A549 (cell line): ENCODE measurements around the gene ACSF3. TPM values are rescaled to one million over a fixed set of nuclear protein-coding genes. Genes with fewer than 3 reads are reported as not detected.

Source experiments
- ATAC-seq, 2 experiments: fragments of 200-7000 bp in 1 of 2; fragments of >200 bp in 1 of 2; cut with Nextera tagmentation in 1 of 2; cut with Tn5 transposase in 1 of 2; 3 replicates each; pipeline versions ENCODE4 v1.8.0 to v1.9.1; 2018 to 2020; ENCODE audit warnings: mild to moderate bottlenecking in 1 of 2, moderate library complexity in 1 of 2
- CTCF ChIA-PET: fragments of 300-600 bp; sonication (Branson Sonifier 250); formaldehyde crosslinking; extraction: SDS; loops from one replicate; lab custom pipeline; 2021; ENCODE audit warnings: antibody characterized with exemption, inconsistent platforms; lab: Yijun Ruan, JAX
- POLR2A ChIA-PET: fragments of 350-600 bp; formaldehyde crosslinking; extraction: SDS; loops from one replicate; lab custom pipeline; 2021; ENCODE audit warnings: antibody characterized with exemption, inconsistent platforms; lab: Yijun Ruan, JAX
- DNase-seq, 2 experiments: peaks; one replicate each; pipeline versions ENCODE4 v3.0.0 to v3.0.0-alpha.2; 2011 to 2016; ENCODE audit warnings: low read depth in 1 of 2, low spot score in 1 of 2
- FAIRE-seq: peaks from 2 replicates; lab custom pipeline; 2011; peaks lifted over from hg19 to GRCh38; lab: Jason Lieb, UNC
- H3K27ac ChIP-seq, 2 experiments: fragments of >200 bp; sonication (Bioruptor Twin); formaldehyde crosslinking; 3 replicates each; pipeline ENCODE4 v1.5.1; 2016 to 2017
- H3K4me1 ChIP-seq: fragments of >200 bp; sonication (Bioruptor Twin); formaldehyde crosslinking; 3 replicates; pipeline ENCODE4 v1.6.1; 2016
- H3K4me2 ChIP-seq: fragments of >200 bp; sonication (Bioruptor Twin); formaldehyde crosslinking; 3 replicates; pipeline ENCODE4 v1.6.1; 2016
- H3K4me3 ChIP-seq: fragments of >200 bp; sonication (Bioruptor Twin); formaldehyde crosslinking; 3 replicates; pipeline ENCODE4 v1.5.1; 2016
- H3K9me3 ChIP-seq: fragments of >200 bp; sonication (Bioruptor Twin); formaldehyde crosslinking; 3 replicates; pipeline ENCODE4 v1.6.1; 2016
- EHF ChIP-seq: fragments of 250-450 bp; sonication (Bioruptor Pico); IDR thresholded peaks from 2 replicates; pipeline ENCODE4 v1.5.0; 2020; ENCODE audit warnings: mild to moderate bottlenecking
- EP300 ChIP-seq, 2 experiments: fragments of >200 bp; sonication (Bioruptor Twin); formaldehyde crosslinking; IDR thresholded peaks; 2 replicates in 1 of 2; 3 replicates in 1 of 2; pipeline ENCODE4 v1.6.1; 2016 to 2017
- FOSB ChIP-seq: fragments of 250-450 bp; sonication (Bioruptor Pico); IDR thresholded peaks from 2 replicates; pipeline ENCODE4 v1.5.0; 2020; ENCODE audit warnings: mild to moderate bottlenecking, moderate library complexity
- FOXS1 ChIP-seq: fragments of 250-450 bp; sonication (Bioruptor Pico); IDR thresholded peaks from 2 replicates; pipeline ENCODE4 v1.5.0; 2020; ENCODE audit warnings: mild to moderate bottlenecking, moderate library complexity
- HDAC2 ChIP-seq: fragments of 200-600 bp; sonication (generic); IDR thresholded peaks from 2 replicates; pipeline ENCODE4 v1.6.1; 2016
- KDM5A ChIP-seq: fragments of 200-600 bp; sonication (generic); IDR thresholded peaks from 2 replicates; pipeline ENCODE4 v1.6.1; 2016; ENCODE audit warnings: antibody characterized with exemption, mild to moderate bottlenecking
- NPAS2 ChIP-seq: fragments of 250-450 bp; sonication (Bioruptor Pico); IDR thresholded peaks from 2 replicates; pipeline ENCODE4 v1.8.0; 2022; ENCODE audit warnings: mild to moderate bottlenecking, moderate library complexity, borderline replicate concordance
- PHF8 ChIP-seq: fragments of 200-600 bp; sonication (generic); IDR thresholded peaks from 2 replicates; pipeline ENCODE4 v1.6.1; 2016; ENCODE audit warnings: low read depth, mild to moderate bottlenecking, antibody characterized with exemption, moderate library complexity, borderline replicate concordance
- POLR2AphosphoS2 ChIP-seq: conservative IDR thresholded peaks from 2 replicates; pipeline ENCODE4 v1.6.1; 2012; ENCODE audit warnings: low read length, improper control_type of control experiment, inconsistent platforms
- RAD21 ChIP-seq, 2 experiments: fragments of >200 bp in 1 of 2; sonication (Bioruptor Twin) in 1 of 2; formaldehyde crosslinking in 1 of 2; IDR thresholded peaks in 1 of 2; conservative IDR thresholded peaks in 1 of 2; 2 replicates in 1 of 2; 3 replicates in 1 of 2; pipeline ENCODE4 v1.6.1; 2012 to 2018; ENCODE audit warnings: inconsistent platforms in 1 of 2
- RARB ChIP-seq: fragments of 250-450 bp; sonication (Bioruptor Pico); IDR thresholded peaks from 2 replicates; pipeline ENCODE4 v1.8.0; 2021; ENCODE audit warnings: mild to moderate bottlenecking, moderate library complexity
- RCOR1 ChIP-seq: fragments of 150-350 bp; IDR thresholded peaks from 2 replicates; pipeline ENCODE4 v1.6.1; 2014; ENCODE audit warnings: antibody characterized with exemption, low read length, low read depth
- RFX5 ChIP-seq: fragments of 450-650 bp; IDR thresholded peaks from 2 replicates; pipeline ENCODE4 v1.7.1; 2014; ENCODE audit warnings: antibody characterized with exemption, mild to moderate bottlenecking, moderate library complexity
- SMC3 ChIP-seq: fragments of >200 bp; sonication (Bioruptor Twin); formaldehyde crosslinking; IDR thresholded peaks from 3 replicates; pipeline ENCODE4 v1.6.1; 2018; ENCODE audit warnings: inconsistent platforms
- TFCP2L1 ChIP-seq: fragments of 250-450 bp; sonication (Bioruptor Pico); IDR thresholded peaks from 2 replicates; pipeline ENCODE4 v1.5.0; 2021; ENCODE audit warnings: mild to moderate bottlenecking
- ZFP36 ChIP-seq: fragments of 450-650 bp; IDR thresholded peaks from 2 replicates; pipeline ENCODE4 v1.6.1; 2014; ENCODE audit warnings: borderline replicate concordance; ENCODE audit not compliant: partially characterized antibody
- ZNF302 ChIP-seq: fragments of 250-450 bp; sonication (Bioruptor Pico); IDR thresholded peaks from 2 replicates; pipeline ENCODE4 v1.9.0; 2021; ENCODE audit warnings: inconsistent platforms, mild to moderate bottlenecking, moderate library complexity
- WGBS: methylation state at CpG from one replicate; pipeline ENCODE4 v1.1.6; 2017; ENCODE audit errors: missing lambda C conversion rate; 5-methylcytosine and 5-hydroxymethylcytosine counted together
- polyA plus RNA-seq, 4 experiments: library from polyadenylated mRNA; depleted of rRNA in 3 of 4; stranded (reverse); fragments of >200 nt; fragmentation: RNase III in 1 of 4; extraction: RNeasy Plus Mini Kit Qiagen cat#74134 plus additional on column Dnase treatment in 1 of 4; gene quantifications; 2 replicates in 3 of 4; 3 replicates in 1 of 4; pipeline ENCODE4 v1.2.3, GENCODE V29; 2011 to 2017
- TF ChIP-seq, protein P1 (sequence below): fragments of 250-450 bp; sonication (Bioruptor Pico); IDR thresholded peaks from 2 replicates; pipeline ENCODE4 v1.5.0; 2021; ENCODE audit warnings: mild to moderate bottlenecking, moderate library complexity, borderline replicate concordance
- TF ChIP-seq, protein P2 (sequence below): fragments of 150-350 bp; IDR thresholded peaks from 2 replicates; pipeline ENCODE4 v1.6.1; 2014; ENCODE audit warnings: low read depth, mild to moderate bottlenecking, low read length
- TF ChIP-seq, protein P3 (sequence below): IDR thresholded peaks from 2 replicates; pipeline ENCODE4 v1.6.1; 2012; ENCODE audit warnings: low read depth, borderline replicate concordance

Gene ACSF3
- polyA plus RNA-seq, 2 of the 4 experiments (the other 2 are of a cell fraction) = 9.8 to 13.1 TPM

DNA sequence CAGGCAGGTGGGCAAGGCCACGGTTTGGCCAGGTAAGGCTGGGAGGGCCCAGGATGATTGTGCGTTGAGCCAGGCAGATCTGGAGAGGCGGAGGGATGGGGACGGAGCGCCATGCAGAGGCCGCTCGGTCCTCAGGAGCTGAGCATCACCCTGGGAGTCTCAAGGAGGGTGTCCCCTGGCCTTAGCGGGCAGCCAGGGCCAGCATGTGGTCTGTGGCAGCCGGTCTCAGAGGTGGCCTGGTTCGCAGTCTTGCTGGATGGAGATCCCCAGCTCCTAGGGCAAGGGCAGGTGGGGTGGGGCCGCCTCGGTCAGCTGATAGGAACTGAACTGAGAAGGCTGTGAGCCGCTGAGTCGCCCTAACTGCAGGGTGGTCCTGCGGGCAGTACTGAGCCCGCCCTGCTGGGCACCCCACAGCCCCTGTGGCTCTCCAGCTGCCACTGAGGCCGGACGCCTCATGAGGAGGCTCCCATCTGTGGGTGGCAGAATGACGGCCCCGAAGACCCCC, 66.2 kb downstream of the ACSF3 start:
- Histone ChIP-seq H3K9me3 (peaks cover 4% of the 10 kb centered on the region; the same call in 2 of the 3 replicates), H3K27ac (no peak overlapping the region), H3K4me1 (no peaks in the 10 kb centered on the region), H3K4me2 (no peak overlapping the region), H3K4me3 (no peak overlapping the region)
- ChIA-PET POLR2A (no interaction called here), CTCF (interaction anchor here (0.8 to 1.4 kb wide), 3 partner anchors 8 to 422 kb away, joined by 3 to 4 read pairs (median 3); no protein-coding TSS in a partner anchor)
- TF ChIP-seq POLR2AphosphoS2 (no peak), TFCP2L1 (CRISPR knock-in tag) (no peak)
- ATAC-seq (no peak), FAIRE-seq (no peak), DNase-seq (no peak)
- WGBS = 88% methylated on average over 11 of the region's 20 CpGs

DNA sequence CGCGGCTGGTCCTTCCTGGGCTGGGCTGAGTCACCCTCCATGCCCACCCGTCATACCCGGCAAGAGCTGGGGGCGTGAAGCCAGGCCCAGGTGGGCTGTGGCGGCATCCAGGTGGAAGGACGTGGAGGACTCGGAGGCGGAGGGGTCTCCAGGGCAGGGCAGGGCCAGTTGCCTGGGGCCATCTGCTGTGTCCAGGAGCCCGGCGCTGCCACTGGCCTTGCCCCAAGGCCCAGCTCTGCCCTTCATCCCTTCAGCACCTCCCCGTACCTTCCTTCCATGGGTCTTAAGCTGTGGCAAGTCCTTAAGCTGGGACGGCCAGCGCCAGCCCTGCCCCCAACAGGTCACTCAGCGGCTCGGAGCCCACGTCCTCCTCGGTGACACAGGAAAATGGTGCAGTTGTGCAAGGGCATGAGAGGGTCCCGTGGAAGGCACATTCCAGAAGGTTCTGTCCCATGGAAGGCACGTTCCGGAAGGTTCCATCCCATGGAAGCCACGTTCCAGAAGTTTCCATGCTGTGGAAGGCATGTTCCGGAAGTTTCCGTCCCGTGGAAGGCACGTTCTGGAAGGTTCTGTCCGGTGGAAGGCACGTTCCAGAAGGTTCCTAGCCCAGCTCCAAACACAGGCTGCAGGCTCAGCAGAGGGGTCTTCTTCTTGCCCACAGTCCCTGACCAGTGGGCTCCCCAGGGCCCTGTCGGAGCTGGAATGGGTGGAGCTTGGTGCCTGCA, 67.5 kb downstream of the ACSF3 start:
- CTCF ChIA-PET = interaction anchor here (0.7 to 1.2 kb wide), 2 partner anchors 343 to 346 kb away, joined by 3 read pairs; no protein-coding TSS in a partner anchor
- TF ChIP-seq FOXS1 (CRISPR knock-in tag) (no peak), NPAS2 (CRISPR knock-in tag) (no peak), EHF (no peak), ZFP36 (no peak), RARB (CRISPR knock-in tag) (no peak), HDAC2 (no peak), EP300 (IDR thresholded peaks at IDR 0.05) (no peak), RFX5 (no peak), SMC3 (no peak), FOSB (CRISPR knock-in tag) (no peak), POLR2AphosphoS2 (no peak), RAD21 (conservative IDR thresholded peaks at IDR 0.05 in 1 of 2, IDR thresholded peaks at IDR 0.05 in 1 of 2) (no peak), RCOR1 (no peak), ZNF302 (CRISPR knock-in tag) (no peak), PHF8 (no peak), KDM5A (no peak)
- TF ChIP-seq, protein P1, sequence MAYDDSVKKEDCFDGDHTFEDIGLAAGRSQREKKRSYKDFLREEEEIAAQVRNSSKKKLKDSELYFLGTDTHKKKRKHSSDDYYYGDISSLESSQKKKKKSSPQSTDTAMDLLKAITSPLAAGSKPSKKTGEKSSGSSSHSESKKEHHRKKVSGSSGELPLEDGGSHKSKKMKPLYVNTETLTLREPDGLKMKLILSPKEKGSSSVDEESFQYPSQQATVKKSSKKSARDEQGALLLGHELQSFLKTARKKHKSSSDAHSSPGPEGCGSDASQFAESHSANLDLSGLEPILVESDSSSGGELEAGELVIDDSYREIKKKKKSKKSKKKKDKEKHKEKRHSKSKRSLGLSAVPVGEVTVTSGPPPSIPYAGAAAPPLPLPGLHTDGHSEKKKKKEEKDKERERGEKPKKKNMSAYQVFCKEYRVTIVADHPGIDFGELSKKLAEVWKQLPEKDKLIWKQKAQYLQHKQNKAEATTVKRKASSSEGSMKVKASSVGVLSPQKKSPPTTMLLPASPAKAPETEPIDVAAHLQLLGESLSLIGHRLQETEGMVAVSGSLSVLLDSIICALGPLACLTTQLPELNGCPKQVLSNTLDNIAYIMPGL = no peak
- TF ChIP-seq, protein P2, sequence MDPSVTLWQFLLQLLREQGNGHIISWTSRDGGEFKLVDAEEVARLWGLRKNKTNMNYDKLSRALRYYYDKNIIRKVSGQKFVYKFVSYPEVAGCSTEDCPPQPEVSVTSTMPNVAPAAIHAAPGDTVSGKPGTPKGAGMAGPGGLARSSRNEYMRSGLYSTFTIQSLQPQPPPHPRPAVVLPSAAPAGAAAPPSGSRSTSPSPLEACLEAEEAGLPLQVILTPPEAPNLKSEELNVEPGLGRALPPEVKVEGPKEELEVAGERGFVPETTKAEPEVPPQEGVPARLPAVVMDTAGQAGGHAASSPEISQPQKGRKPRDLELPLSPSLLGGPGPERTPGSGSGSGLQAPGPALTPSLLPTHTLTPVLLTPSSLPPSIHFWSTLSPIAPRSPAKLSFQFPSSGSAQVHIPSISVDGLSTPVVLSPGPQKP = no peak
- TF ChIP-seq, protein P3, sequence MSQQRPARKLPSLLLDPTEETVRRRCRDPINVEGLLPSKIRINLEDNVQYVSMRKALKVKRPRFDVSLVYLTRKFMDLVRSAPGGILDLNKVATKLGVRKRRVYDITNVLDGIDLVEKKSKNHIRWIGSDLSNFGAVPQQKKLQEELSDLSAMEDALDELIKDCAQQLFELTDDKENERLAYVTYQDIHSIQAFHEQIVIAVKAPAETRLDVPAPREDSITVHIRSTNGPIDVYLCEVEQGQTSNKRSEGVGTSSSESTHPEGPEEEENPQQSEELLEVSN = no peak
- TF ChIP-seq, all 56 proteins: peak for 0
- no peak overlapping the region for H3K4me2 ChIP-seq
- DNase-seq (no peak), ATAC-seq (no peak), FAIRE-seq (no peak)
- POLR2A ChIA-PET = no interaction called here
- H3K27ac ChIP-seq = no peak overlapping the region
- H3K4me3 ChIP-seq = no peak overlapping the region
- peaks cover 4% of the 10 kb centered on the region; the same call in 2 of the 3 replicates for H3K9me3 ChIP-seq
- no peaks in the 10 kb centered on the region for H3K4me1 ChIP-seq
- WGBS = 66% methylated on average over 27 of the region's 29 CpGs
